Measurements from ENCODE around the gene ABLIM1. TPM values are rescaled to one million over a fixed set of nuclear protein-coding genes. Genes with fewer than 3 reads are reported as not detected.

ABLIM1 gene
- total RNA-seq, 1 donor from 2014 or later: 144 TPM

DNA sequence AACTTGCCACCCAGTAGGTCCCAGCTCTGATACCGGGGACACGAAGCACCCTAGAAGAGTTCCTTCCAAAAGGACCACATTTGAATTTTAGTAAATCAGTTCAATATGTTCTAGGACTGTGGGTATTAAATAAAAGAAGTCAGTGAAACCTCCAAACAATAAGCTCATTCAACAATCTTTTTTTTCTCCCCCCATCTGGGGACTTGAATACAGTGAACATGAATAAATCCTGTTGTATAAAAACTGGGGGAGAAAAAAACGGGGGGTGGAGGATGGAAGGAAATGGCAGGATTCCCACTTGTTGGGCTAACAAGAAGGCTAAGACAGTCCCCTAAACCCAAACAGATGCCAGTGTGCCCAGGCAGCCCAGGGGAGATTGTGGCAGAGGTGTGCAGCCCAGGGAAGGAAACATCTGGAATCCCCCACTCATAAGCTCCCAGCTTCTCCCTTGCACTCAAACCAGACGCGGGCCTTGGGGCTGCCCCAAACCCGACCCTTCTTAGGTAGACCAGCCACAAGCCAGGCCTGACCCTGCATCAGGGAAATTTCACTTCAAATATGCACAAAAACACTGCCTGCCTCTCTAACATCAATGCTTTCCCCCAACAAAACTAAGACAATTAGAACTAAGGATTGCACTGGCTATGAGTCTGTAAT, 262.6 kb downstream of the ABLIM1 start:
- TF ChIP-seq, protein P1, sequence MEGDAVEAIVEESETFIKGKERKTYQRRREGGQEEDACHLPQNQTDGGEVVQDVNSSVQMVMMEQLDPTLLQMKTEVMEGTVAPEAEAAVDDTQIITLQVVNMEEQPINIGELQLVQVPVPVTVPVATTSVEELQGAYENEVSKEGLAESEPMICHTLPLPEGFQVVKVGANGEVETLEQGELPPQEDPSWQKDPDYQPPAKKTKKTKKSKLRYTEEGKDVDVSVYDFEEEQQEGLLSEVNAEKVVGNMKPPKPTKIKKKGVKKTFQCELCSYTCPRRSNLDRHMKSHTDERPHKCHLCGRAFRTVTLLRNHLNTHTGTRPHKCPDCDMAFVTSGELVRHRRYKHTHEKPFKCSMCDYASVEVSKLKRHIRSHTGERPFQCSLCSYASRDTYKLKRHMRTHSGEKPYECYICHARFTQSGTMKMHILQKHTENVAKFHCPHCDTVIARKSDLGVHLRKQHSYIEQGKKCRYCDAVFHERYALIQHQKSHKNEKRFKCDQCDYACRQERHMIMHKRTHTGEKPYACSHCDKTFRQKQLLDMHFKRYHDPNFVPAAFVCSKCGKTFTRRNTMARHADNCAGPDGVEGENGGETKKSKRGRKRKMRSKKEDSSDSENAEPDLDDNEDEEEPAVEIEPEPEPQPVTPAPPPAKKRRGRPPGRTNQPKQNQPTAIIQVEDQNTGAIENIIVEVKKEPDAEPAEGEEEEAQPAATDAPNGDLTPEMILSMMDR (IDR thresholded peaks at IDR 0.05): no peak
- Histone ChIP-seq H3K4me1 (peaks cover 13% of the 10 kb centered on the region), H3K36me3 (no peaks in the 10 kb centered on the region), H3K27ac (no peak overlapping the region), H3K4me3 (no peak overlapping the region), H3K9me3 (no peaks in the 10 kb centered on the region), H3K27me3 (no peaks in the 10 kb centered on the region)
- ATAC-seq (no peak), DNase-seq (no peak)
- intact Hi-C loops (cut with DNase I): no loop called here

DNA sequence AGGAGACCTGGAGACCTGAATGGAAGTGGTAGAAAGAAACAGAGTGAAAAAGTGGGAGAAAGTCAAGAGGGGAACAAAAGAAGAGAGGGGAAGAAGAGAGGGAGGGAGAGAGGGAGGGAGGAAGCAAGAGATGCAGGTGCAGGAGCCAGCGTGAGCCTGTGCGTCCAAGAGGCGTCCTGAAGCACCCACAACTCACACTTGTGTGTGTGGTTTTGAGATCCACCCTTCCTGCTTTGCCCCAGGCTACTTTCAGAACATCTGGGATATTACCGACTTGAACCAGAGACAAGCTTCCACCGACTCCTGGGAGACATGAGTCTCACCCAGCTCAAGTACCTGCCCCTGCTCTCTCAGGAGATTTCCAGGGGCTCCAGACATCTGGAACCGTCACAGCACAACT, 263.5 kb downstream of the ABLIM1 start:
- TF ChIP-seq, protein P1 (IDR thresholded peaks at IDR 0.05): no peak
- Histone ChIP-seq H3K27ac (no peak overlapping the region), H3K27me3 (no peaks in the 10 kb centered on the region), H3K4me3 (no peak overlapping the region), H3K36me3 (no peaks in the 10 kb centered on the region), H3K4me1 (peaks cover 10% of the 10 kb centered on the region), H3K9me3 (no peaks in the 10 kb centered on the region)
- intact Hi-C loops (cut with DNase I): no loop called here
- no peak for ATAC-seq
- no peak for DNase-seq

DNA sequence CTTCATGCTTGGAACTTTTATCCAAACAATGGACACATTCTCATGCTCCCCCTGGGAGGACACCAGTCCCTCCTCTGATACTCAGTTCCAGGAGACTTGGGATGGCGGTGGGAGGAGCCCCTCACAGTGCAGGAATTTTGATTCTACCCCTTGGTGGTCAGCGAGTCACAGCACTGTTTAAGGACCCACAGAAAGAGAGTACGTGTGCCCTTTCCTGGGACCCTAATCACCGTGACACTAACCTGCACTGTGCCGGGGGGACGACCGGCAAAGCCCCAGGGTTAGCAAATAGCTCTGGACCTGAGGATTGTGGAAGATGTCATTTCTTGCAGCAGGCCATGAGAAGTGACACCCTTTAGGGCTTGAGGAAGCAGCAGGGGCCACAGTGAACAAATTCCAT, 264.2 kb downstream of the ABLIM1 start:
- TF ChIP-seq, protein P1 (IDR thresholded peaks at IDR 0.05): no peak
- ATAC-seq (no peak), DNase-seq (no peak)
- peaks cover 7% of the 10 kb centered on the region for H3K4me1 ChIP-seq
- no peak overlapping the region for H3K4me3 ChIP-seq
- H3K9me3 ChIP-seq: no peaks in the 10 kb centered on the region
- H3K36me3 ChIP-seq: no peaks in the 10 kb centered on the region
- intact Hi-C loops (cut with DNase I): no loop called here
- no peak overlapping the region for H3K27ac ChIP-seq
- H3K27me3 ChIP-seq: no peaks in the 10 kb centered on the region

DNA sequence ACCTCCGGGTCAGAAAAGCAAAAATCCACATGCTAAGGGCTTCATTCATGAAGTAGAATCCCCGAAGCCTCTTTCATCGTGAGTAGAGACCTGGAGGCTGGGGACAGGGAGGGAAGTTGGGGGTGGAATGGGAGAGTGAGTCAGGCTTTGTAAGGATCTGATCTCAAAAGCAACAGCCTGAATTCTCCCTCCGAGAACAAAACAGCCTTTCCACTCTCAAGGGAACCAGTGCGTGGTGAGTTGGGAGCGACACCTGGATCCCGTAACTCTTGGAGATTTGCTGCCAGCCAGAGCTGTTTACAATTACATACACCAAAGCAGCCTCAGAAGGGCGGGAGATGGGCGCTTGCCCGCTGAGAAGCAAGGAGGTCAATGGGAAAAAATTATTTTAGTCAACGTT, 264.6 kb downstream of the ABLIM1 start:
- no peaks in the 10 kb centered on the region for H3K27me3 ChIP-seq
- intact Hi-C loops (cut with DNase I): no loop called here
- H3K9me3 ChIP-seq: no peaks in the 10 kb centered on the region
- ATAC-seq: no peak
- TF ChIP-seq, protein P1 (IDR thresholded peaks at IDR 0.05): no peak
- no peak overlapping the region for H3K4me3 ChIP-seq
- peaks cover 6% of the 10 kb centered on the region for H3K4me1 ChIP-seq
- H3K27ac ChIP-seq: no peak overlapping the region
- no peaks in the 10 kb centered on the region for H3K36me3 ChIP-seq
- DNase-seq: no peak

DNA sequence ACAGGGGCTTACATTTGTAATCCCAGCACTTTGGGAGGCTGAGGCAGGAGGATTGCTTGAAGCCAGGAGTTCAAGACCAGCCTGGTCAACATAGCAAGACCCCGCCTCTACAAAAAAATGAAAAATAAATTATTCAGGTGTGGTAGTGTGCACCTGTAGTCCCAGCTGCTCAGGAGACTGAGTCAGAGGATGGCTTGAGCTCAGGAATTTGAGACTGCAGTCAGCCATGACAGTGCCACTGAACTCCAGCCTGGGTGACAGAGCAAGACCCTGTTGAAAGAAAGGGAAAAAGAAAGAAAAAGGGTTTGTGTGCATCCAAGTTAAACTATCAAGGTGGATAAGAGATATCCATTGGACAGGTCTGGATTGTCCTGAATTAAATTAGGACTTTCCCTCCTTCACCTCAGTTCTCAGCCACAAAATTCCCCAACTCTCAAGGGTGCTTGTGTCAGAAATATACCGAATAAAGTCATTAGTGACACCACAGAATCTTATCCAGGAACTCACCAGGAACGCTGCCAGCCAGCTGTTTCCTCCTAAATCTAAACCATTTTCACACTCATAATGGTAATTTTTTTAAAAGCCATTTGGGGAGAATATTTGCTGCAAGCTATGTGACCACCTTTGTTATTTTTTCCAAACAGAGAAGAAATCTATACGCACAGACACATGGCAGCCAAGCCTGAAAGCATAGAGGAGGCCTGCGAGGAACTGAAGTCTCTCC, 265.8 kb downstream of the ABLIM1 start:
- ATAC-seq: no peak

More for the DNA sequence above, 265.8 kb downstream of the ABLIM1 start:
- TF ChIP-seq, protein P1 (IDR thresholded peaks at IDR 0.05): no peak
- peaks cover 6% of the 10 kb centered on the region for H3K4me1 ChIP-seq
- H3K9me3 ChIP-seq: no peaks in the 10 kb centered on the region
- H3K27me3 ChIP-seq: no peaks in the 10 kb centered on the region
- no peak overlapping the region for H3K27ac ChIP-seq
- no peak overlapping the region for H3K4me3 ChIP-seq
- intact Hi-C loops (cut with DNase I): no loop called here
- no peaks in the 10 kb centered on the region for H3K36me3 ChIP-seq
- DNase-seq: no peak
